Measurements from ENCODE around the gene PLCD1. TPM values are rescaled to one million over a fixed set of nuclear protein-coding genes. Genes with fewer than 3 reads are reported as not detected.
"Not testable (repeated sequence)": the region's sequence is repeated elsewhere in the genome, so short reads cannot be mapped to it uniquely, and the experiment has no call there.

The PLCD1 gene
- total RNA-seq, 1 experiment from 2014 or later = 27.1 TPM

DNA sequence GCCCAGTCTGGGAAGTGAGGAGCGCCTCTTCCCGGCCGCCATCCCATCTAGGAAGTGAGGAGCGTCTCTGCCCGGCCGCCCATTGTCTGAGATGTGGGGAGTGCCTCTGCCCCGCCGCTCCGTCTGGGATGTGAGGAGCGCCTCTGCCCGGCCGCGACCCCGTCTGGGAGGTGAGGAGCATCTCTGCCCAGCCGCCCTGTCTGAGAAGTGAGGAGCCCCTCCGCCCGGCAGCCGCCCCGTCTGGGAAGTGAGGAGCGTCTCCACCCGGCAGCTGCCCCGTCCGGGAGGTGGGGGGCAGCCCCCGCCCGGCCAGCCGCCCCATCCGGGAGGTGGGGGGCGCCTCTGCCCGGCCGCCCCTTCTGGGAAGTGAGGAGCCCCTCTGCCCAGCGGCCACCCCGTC lies 23.8 kb upstream of the PLCD1 start:
- not testable (repeated sequence) for H3K4ac ChIP-seq (ENCODE audit: low read depth, low read length); DNase-seq; H2BK12ac ChIP-seq (ENCODE audit: insufficient read length, low read depth, low read length); H3K79me1 ChIP-seq (ENCODE audit: insufficient read depth, low read depth, low read length, poor library complexity, severe bottlenecking); H3K4me3 Mint-ChIP-seq; H3K18ac ChIP-seq (ENCODE audit: insufficient read length, low read depth, low read length); H2BK120ac ChIP-seq (ENCODE audit: low read depth, low read length, poor library complexity, severe bottlenecking); H4K5ac ChIP-seq (ENCODE audit: insufficient read length, low read depth, low read length); H3K56ac ChIP-seq (ENCODE audit: insufficient read length, low read depth, low read length); H3K4me2 ChIP-seq (ENCODE audit: insufficient read depth, insufficient read length, low read length); H3K23me2 ChIP-seq (ENCODE audit: insufficient read length, low read depth, low read length, poor library complexity, severe bottlenecking); H3K4me1 Mint-ChIP-seq; H3T11ph ChIP-seq (ENCODE audit: low read length); H3K9ac ChIP-seq (ENCODE audit: extremely low read depth, insufficient read length, low read length); H4K91ac ChIP-seq (ENCODE audit: insufficient read length, low read depth, low read length); H2AK5ac ChIP-seq (ENCODE audit: insufficient read length, low read length); H3K27ac ChIP-seq (ENCODE audit: insufficient read length, low read depth, low read length); H2AFZ ChIP-seq (ENCODE audit: low read length); H3K27ac Mint-ChIP-seq; H3K27me3 ChIP-seq (ENCODE audit: insufficient read depth, low read length); H3K23ac ChIP-seq (ENCODE audit: insufficient read length, low read depth, low read length); H3K36me3 Mint-ChIP-seq (ENCODE audit: insufficient read depth in 1 of 3, low read depth in 3 of 3); H2BK15ac ChIP-seq (ENCODE audit: low read depth, low read length); H3K14ac ChIP-seq (ENCODE audit: insufficient read depth, low read length); H3K9me3 ChIP-seq (ENCODE audit: control insufficient read depth, low read depth, low read length); H4K8ac ChIP-seq (replicated peaks; ENCODE audit: insufficient read length, low read depth, low read length); H2BK5ac ChIP-seq (ENCODE audit: insufficient read length, low read length); H2BK20ac ChIP-seq (ENCODE audit: low read depth, low read length, poor library complexity, severe bottlenecking); H3K79me2 ChIP-seq (ENCODE audit: insufficient read depth, low read length); H3K4me1 ChIP-seq (ENCODE audit: insufficient read depth, low read length); H4K20me1 ChIP-seq (ENCODE audit: control insufficient read depth, insufficient read depth, insufficient read length)
- WGBS (ENCODE audit: extremely low coverage, insufficient read length, low lambda C conversion rate) = no CpG with 5 or more reads among the region's 32 CpGs
- Mint-ChIP-seq H3K27me3 (ENCODE audit: low read depth) (peaks cover 12% of the 10 kb centered on the region), H3K9me3 (peaks cover 20 to 21% of the 10 kb centered on the region in 2 experiments)

All from H9 (cell line).